ENCODE measurements around the gene OPA3. TPM values are rescaled to one million over a fixed set of nuclear protein-coding genes. Genes with fewer than 3 reads are reported as not detected.
A peak's percentile ranks its signal among the peaks of the same experiment; 100 is the strongest.

OPA3 gene
- polyA plus RNA-seq, 3 donors, result 9.9 to 12.6 (median 12.4) TPM

DNA sequence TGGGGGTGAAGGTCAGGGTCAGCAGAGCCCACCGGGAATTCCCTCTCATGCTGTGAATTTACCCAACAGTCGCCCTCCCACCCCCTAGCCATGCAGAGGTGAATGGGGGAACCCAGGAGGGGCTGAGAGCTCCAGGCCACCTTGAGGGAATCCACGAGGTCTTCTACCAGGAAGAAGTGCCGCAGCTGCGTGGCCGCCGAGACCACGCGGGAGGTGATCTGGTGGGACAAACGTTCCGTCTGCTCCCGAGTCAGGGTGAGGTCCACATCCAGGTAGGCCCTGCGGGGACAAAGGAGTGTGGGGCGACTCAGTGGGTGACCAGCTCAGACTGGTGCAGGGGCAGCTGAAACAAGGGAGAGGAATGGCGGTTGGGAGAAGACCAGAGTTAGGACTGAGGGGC lies 95.9 kb downstream of the OPA3 start:
- DNase-seq, result no peak

DNA sequence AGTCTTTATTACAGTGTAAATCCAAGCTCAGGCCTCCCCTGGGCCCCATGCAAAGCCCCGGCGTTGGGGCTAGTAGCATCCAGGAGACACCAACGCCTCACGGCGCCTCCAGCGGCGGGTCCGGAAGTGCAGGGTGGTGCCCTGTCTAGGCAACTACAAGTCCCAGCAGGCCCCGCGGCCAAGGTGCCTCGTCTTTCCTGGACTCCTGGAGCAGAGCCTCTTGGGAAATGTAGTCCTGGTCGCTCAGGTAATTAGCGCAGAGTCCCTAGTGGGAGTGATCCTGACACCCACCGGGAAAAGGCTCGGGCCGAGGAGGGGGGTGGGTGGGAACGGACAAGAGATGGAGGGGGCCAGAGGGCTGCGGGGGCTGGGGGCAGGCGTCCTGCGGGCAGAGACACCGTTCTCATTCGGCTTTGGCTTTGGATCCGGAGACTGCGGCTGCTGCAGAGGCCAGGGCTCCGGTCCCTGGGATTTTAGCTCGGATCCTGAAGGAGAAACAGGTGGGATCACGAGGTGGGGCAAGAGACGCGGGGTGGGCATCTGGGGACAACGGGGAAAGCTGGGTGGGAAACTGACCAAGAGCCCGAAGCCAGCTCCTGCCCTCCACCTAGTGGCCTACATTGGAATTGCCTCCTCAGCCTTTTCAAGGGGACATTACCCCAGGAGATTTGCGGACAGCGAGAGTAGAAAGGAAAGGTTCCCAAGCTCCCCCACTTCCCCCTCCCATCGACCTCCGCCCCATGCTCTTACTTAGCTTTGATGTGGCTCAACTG lies 99.1 kb downstream of the OPA3 start:
- peak; percentile 89 for DNase-seq

- DNase-seq, result no peak
Measured at GRCh38 chr19:45484273-45484945, 100.2 kb downstream of the OPA3 start.

- no peak for DNase-seq
Measured at GRCh38 chr19:45483033-45483432, 101.6 kb downstream of the OPA3 start.

GRCh38 chr19:45478454-45479238 lies 106.0 kb downstream of the OPA3 start:
- DNase-seq, result peak; percentile 80

GRCh38 chr19:45477713-45478453 lies 106.7 kb downstream of the OPA3 start:
- DNase-seq, result no peak

Other genes starting within 250 kb of the OPA3 start
- gene KLC3, start 244.1 kb downstream of the OPA3 start, polyA plus RNA-seq (ENCODE audit: insufficient read length in 3 of 3), result 1 to 10 TPM; 2.1 to 3.0 (median 2.3) TPM
- 10 to 100 TPM; 35.3 to 42.2 (median 40.8) TPM for gene ERCC2, start 214.2 kb downstream of the OPA3 start, polyA plus RNA-seq (ENCODE audit: insufficient read length in 3 of 3)
- gene PPP1R13L, start 179.7 kb downstream of the OPA3 start, polyA plus RNA-seq (ENCODE audit: insufficient read length in 3 of 3), result 10 to 100 TPM in 2 of 3 donors, 1 to 10 TPM in 1; 9.0 to 12.3 (median 10.9) TPM
- 1 to 10 TPM; 3.8 to 6.0 (median 5.4) TPM for gene POLR1G, start 178.2 kb downstream of the OPA3 start, polyA plus RNA-seq (ENCODE audit: insufficient read length in 3 of 3)
- 10 to 100 TPM; 83.0 to 97.5 (median 89.9) TPM for gene ERCC1, start 160.9 kb downstream of the OPA3 start, polyA plus RNA-seq (ENCODE audit: insufficient read length in 3 of 3)
- gene FOSB, start 116.8 kb downstream of the OPA3 start, polyA plus RNA-seq (ENCODE audit: insufficient read length in 3 of 3), result 10 to 100 TPM in 2 of 3 donors, 1 to 10 TPM in 1; 9.8 to 13.1 (median 11.1) TPM
- 1 to 10 TPM; 5.0 to 8.3 (median 8.2) TPM for gene RTN2, start 87.8 kb downstream of the OPA3 start, polyA plus RNA-seq (ENCODE audit: insufficient read length in 3 of 3)
- under 1 TPM; 0.13 to 0.68 (median 0.56) TPM for gene PPM1N, start 86.4 kb downstream of the OPA3 start, polyA plus RNA-seq (ENCODE audit: insufficient read length in 3 of 3)
- gene VASP, start 77.3 kb downstream of the OPA3 start, polyA plus RNA-seq (ENCODE audit: insufficient read length in 3 of 3), result 10 to 100 TPM; 44.9 to 48.7 (median 47.1) TPM
- gene GPR4, start 17.4 kb upstream of the OPA3 start, polyA plus RNA-seq (ENCODE audit: insufficient read length in 3 of 3), result 1 to 10 TPM; 3.7 to 5.6 (median 3.8) TPM
- gene EML2, start 54.6 kb upstream of the OPA3 start, polyA plus RNA-seq (ENCODE audit: insufficient read length in 3 of 3), result 10 to 100 TPM; 19.8 to 25.9 (median 24.9) TPM
- under 1 TPM; 0.48 to 0.81 (median 0.52) TPM for gene GIPR, start 83.4 kb upstream of the OPA3 start, polyA plus RNA-seq (ENCODE audit: insufficient read length in 3 of 3)
- 100 to 1,000 TPM; 296 to 376 (median 352) TPM for gene SNRPD2, start 107.2 kb upstream of the OPA3 start, polyA plus RNA-seq (ENCODE audit: insufficient read length in 3 of 3)
- 10 to 100 TPM in 2 of 3 donors, 1 to 10 TPM in 1; 9.4 to 10.7 (median 10.1) TPM for gene QPCTL, start 107.9 kb upstream of the OPA3 start, polyA plus RNA-seq (ENCODE audit: insufficient read length in 3 of 3)
- gene FBXO46, start 146.1 kb upstream of the OPA3 start, polyA plus RNA-seq (ENCODE audit: insufficient read length in 3 of 3), result 10 to 100 TPM; 17.1 to 24.0 (median 18.6) TPM
- gene MEIOSIN, start 148.6 kb upstream of the OPA3 start, polyA plus RNA-seq (ENCODE audit: insufficient read length in 3 of 3), result not detected
- gene SIX5, start 184.4 kb upstream of the OPA3 start, polyA plus RNA-seq (ENCODE audit: insufficient read length in 3 of 3), result 10 to 100 TPM; 22.7 to 33.5 (median 31.4) TPM
- gene DMPK, start 197.7 kb upstream of the OPA3 start, polyA plus RNA-seq (ENCODE audit: insufficient read length in 3 of 3), result 10 to 100 TPM; 48.6 to 70.8 (median 64.3) TPM
- 10 to 100 TPM; 36.1 to 47.1 (median 41.3) TPM for gene DMWD, start 208.0 kb upstream of the OPA3 start, polyA plus RNA-seq (ENCODE audit: insufficient read length in 3 of 3)
- not detected for gene RSPH6A, start 230.5 kb upstream of the OPA3 start, polyA plus RNA-seq (ENCODE audit: insufficient read length in 3 of 3)